HG02970 (cell line): ENCODE results near the gene NIBAN1.

Source experiments
- ATAC-seq: cut with Tn5 transposase; IDR thresholded peaks from one replicate; pipeline ENCODE4 v1.9.1; 2021; ENCODE audit warnings: mild to moderate bottlenecking, moderate library complexity, moderate number of reproducible peaks; ENCODE audit not compliant: unreplicated experiment, low FRiP score

NIBAN1 gene

DNA sequence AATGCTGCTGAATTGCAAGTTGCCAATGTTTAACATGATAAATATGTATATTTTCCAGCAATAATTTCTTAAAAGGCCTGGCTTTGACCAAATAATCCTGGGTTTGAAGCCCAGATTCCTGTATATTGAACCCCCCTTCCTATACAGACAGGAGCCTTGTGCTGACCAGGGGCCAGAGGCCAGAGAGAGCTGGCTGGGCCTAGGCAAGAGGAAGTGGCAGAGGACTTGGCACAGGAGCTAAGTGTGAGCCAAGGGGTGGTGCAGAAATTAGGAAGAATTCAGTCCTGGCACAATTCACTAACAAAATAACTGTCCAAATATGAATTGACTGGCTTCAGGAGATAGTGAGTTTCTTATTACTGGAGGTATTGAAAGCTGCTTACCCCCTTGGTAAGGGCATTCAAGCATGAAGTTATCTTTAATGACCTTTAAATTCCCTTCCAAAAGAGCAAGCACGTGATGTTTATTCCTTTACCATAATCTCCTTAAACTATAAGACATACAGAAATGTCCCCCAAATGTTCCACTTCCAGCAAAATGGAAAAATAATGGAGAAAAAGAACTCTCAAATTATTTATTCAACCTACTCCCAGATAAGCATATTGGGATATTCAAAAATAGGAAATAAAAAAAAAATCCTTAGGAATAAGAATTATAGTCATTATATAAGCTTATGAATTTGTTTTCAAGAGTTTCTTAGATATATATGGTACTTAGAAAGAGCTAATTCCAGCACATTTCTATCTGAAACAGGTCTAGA lies 26.6 kb downstream of the NIBAN1 start:
- no peak for ATAC-seq

DNA sequence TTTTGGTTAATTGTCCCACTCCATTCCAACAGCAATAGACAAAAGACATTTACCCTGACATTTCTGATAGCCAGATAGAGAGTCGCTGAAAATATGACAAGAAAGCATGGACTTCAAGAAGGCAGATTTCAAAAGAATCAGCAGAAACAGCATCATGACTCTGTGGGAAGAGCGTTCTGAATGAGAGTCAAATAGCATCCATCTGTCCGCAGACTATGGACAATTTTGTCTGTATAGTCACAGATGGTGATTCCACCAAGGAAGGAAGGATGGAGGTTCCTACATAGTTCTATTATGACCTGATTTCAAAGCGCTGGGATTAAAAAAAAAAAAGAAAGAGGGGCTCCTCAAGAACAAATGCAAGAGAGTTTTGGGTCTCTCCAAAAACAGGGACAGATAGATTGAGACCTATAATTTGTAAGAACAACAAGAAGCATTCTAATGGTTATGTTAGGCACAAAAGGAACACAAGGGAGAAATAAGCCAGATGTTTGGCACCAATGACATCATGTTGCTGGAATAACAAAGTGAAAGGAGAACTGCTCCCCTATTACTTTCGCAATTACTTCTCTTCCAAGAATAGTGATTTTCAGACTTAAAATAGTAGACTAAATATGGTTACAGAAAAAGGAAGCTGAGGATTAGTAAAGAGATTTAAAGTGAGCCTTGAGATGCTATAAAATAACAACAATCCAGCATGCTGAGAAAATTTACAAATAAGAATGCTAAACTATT lies 28.5 kb downstream of the NIBAN1 start:
- ATAC-seq, result no peak

DNA sequence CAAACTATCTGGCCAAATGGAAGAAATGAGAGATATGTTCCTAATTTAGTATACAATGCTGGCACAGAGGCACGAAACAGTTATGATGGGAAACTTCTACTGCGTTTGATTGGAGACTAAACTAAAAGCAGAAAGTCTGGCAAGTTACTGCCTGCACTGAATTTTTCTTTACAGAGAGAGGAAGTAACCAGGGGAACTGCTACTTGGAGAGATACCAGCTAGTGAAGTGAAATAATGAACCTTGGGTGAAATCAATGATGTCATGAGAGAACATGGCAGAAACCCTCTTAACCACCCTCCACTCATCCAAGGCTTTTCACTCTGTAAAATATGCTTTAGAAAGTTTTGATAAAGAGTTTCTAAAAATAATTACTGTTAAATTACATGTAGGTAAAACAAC lies 29.3 kb downstream of the NIBAN1 start:
- ATAC-seq, result no peak

DNA sequence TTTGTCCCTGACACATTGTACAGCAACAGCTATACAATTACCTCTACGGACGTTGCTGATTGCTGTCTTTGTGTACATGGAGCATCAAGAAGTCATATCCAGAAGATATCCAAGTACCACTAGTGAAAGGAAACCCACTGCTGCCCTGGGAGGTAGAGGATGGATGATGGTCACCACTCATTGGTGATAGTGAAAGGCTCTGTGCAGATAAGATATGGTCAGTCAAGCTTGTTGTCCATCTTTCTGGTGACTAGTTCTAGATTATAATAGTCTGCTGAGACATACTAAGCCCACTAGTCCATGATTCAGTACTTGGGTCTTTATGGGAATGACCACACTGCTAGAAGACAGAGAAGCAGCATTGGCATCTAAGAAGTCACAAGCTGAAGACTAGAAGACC lies 30.3 kb downstream of the NIBAN1 start:
- no peak for ATAC-seq

GRCh38 chr1:184941735-184942134 lies 32.6 kb downstream of the NIBAN1 start:
- no peak for ATAC-seq

- no peak for ATAC-seq
These were observed 32.9 kb downstream of the NIBAN1 start for GRCh38 chr1:184941410-184941733.

- no peak for ATAC-seq
These were observed 33.5 kb downstream of the NIBAN1 start for GRCh38 chr1:184940694-184941409.

GRCh38 chr1:184940226-184940625 lies 34.1 kb downstream of the NIBAN1 start:
- no peak for ATAC-seq

- ATAC-seq, result no peak
These were observed 36.6 kb downstream of the NIBAN1 start for GRCh38 chr1:184937729-184938128.

DNA sequence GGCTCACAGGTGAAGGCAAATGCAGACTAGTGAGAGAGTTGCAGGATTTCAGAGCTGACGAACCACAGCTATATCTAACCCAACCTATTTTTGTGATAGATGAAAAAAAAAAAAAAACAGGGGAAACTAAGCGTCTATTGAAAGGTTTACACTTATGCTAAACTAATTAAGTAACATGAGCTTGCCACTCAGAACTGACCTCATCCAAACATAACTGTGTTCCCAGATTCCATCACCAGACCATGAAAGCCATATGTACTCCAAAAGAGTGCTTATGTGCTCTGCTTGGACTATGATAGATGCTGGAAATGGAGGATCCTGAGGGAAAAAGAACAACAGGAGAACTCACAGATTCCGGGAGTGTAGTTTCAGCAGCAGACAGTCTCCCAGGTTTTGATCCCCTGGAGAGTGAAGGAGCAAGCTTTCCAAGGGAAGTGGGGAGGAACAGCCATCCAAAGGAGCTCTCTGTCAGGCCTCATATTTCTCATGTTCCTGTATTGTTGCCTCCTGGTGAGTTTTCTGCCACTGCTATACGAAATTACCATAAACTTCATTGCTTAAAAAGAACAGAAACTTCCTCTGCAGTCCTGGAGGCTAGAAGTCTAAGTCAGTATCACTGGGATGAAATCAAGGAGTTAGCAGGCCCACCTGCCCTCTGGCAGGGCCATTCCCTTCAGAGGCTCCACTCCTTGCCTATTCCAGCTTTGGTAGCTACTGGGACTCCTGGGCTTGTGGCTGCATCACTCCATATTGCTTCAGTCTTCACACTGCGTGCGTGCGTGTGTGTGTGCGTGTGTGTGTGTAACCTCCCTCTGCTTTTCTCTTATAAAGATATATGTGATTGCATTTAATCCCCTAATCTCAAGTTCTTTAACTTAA lies 38.1 kb downstream of the NIBAN1 start:
- no peak for ATAC-seq

DNA sequence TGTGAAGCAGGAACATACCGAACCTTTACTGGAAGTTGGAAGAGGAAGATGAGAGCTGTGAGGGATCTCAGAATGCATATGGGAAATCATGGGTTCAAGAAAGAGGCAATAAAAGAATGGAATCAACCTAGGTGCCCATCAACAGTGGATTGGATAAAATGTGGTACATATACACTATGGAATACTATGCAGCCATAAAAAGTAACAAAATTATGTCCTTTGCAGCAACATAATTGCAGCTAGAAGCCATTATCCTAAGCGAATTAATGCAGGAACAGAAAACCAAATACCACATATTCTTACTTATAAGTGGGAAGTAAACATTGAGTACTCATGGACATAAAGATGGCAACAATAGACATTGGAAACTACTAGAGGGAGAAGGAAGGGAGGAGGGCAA lies 40.4 kb downstream of the NIBAN1 start:
- ATAC-seq, result no peak

- ATAC-seq, result no peak
These were observed 42.0 kb downstream of the NIBAN1 start for GRCh38 chr1:184932319-184932718.

GRCh38 chr1:184931566-184931965 lies 42.7 kb downstream of the NIBAN1 start:
- no peak for ATAC-seq

DNA sequence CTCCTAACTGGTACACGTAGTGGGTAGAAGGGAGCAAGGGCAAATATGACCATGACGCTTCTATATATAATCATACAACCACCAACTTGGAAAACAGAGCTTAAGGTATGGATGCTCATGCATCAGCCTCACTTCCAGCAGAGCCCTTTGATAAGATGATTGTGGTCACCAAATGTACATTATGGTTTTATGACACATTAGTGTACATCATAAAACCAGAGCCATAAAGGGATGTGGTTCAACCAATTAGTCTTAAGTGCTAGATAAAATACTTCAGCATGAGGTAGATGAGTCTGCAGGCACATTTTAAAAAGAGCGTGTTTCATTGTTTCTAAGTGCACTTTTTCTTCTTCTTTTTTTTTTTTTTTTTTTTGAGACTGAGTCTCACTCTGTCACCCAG lies 43.7 kb downstream of the NIBAN1 start:
- no peak for ATAC-seq

DNA sequence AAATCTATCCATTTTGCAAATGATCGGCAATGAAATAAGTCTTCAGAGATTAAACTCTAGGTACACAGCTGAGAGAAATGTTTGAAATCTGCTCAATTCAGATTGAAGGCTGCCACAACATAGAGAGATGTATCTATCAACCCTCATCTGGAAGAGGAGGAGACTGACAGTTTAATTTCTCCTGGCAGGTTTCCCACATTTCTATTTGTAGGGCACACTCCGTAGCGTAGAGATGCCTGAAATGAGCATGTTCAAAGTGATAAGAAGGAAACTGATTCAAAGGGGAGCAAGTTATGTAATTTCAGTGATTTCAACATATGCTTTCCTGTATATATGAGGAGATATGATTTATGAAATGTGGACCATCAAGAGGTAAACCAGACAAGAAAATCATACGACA lies 44.1 kb downstream of the NIBAN1 start:
- ATAC-seq, result no peak

DNA sequence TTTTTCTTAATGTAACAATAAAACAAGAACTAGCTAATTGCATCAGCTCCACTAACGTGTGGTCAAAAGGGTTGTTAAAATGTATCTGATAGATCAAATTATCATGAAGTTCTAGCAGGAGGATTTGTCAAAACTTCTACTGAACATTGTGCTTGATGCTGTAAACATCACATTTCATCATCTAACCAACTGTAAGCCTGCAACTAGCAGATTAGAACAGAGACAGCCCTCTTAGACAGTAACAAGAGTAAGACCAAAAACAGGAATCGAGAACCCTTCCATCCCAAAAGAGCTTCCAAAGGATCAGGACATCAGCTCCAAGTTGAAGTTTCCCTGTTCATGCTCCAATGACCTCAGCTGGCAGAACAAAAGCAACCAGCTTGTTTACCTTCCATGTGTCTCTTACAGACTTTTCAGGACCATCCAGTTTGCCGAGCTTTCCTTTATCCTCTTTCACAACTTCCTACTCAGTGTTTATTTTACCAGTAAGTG lies 44.6 kb downstream of the NIBAN1 start:
- no peak for ATAC-seq

DNA sequence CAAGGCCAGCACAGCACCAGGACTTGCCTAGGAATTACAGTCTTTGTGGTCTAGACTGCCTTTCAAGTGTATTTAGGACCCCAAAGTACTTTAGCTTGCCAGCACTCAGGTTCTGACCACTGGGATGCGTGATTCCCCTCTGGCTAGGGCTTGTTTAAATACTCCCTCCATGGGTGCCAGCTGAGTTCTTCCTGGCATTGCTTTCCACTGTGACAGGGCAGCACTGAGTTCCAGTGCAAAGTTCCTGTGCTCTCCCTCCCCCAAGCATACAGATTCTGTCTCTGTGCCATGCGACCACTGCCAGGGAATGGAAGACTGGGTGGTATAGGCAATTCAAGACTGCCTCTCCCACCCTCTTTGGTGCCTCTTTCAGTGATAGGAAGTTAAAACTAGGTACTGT lies 45.9 kb downstream of the NIBAN1 start:
- no peak for ATAC-seq
